GM20000 (cell line): Measurements from ENCODE around the gene ENPEP.

Experiments used
- DNase-seq: peaks from one replicate; pipeline ENCODE4 v3.0.0; 2012; ENCODE audit warnings: low spot score
- CTCF ChIP-seq: IDR thresholded peaks from 2 replicates; pipeline ENCODE4 v1.5.1; 2012; ENCODE audit warnings: mild to moderate bottlenecking, control low read depth; ENCODE audit errors: extremely low read depth, missing control alignments

Gene ENPEP

GRCh38 chr4:110595583-110595982 lies 119.6 kb downstream of the ENPEP start:
- TF ChIP-seq CTCF: no peak
- no peak for DNase-seq

- no peak for DNase-seq
- no peak for TF ChIP-seq CTCF
Measured at GRCh38 chr4:110596431-110596830, 120.5 kb downstream of the ENPEP start.

DNA sequence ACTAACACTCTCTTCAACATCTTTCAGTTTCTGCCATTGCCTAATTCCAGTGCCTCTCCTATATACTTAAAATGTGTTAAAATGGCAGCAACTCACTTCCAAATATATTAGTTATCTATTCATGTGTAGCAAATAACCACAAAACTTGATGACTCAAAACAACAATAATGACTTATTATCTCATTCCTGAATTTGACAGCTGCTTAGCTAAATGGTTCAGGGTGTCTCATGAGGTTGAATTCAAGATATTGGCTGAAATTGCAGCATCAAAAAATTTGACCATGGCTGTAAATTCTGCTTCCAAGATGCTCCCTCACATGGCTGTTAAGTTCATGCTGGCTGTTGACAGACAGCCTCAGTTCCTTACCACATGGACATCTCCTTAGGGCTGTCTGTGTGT lies 121.6 kb downstream of the ENPEP start:
- no peak for TF ChIP-seq CTCF
- no peak for DNase-seq

- no peak for TF ChIP-seq CTCF
- no peak for DNase-seq
Measured at GRCh38 chr4:110602061-110602460, 126.1 kb downstream of the ENPEP start.

GRCh38 chr4:110605077-110605476 lies 129.1 kb downstream of the ENPEP start:
- no peak for TF ChIP-seq CTCF
- DNase-seq: no peak

GRCh38 chr4:110609044-110609750 lies 133.2 kb downstream of the ENPEP start:
- TF ChIP-seq CTCF: no peak
- DNase-seq: no peak

DNA sequence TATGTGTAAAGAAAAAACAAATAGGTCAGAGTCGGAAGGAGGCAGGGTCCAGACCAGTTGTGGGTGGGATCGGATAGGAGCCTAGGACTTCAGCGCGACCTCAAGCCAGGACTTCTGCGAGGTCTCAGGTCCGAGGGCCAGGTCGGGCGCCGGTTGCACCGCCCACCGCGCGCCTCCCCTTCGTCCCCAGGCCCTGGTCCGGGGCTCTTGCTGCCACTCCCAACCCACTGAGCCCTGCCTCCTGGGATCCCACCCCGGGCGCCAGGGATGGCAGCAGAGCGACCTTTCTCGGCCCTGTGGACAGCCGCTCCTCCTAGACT lies 134.6 kb downstream of the ENPEP start:
- no peak for TF ChIP-seq CTCF
- no peak for DNase-seq
